ENCODE results near the gene HOXA4.

DNA sequence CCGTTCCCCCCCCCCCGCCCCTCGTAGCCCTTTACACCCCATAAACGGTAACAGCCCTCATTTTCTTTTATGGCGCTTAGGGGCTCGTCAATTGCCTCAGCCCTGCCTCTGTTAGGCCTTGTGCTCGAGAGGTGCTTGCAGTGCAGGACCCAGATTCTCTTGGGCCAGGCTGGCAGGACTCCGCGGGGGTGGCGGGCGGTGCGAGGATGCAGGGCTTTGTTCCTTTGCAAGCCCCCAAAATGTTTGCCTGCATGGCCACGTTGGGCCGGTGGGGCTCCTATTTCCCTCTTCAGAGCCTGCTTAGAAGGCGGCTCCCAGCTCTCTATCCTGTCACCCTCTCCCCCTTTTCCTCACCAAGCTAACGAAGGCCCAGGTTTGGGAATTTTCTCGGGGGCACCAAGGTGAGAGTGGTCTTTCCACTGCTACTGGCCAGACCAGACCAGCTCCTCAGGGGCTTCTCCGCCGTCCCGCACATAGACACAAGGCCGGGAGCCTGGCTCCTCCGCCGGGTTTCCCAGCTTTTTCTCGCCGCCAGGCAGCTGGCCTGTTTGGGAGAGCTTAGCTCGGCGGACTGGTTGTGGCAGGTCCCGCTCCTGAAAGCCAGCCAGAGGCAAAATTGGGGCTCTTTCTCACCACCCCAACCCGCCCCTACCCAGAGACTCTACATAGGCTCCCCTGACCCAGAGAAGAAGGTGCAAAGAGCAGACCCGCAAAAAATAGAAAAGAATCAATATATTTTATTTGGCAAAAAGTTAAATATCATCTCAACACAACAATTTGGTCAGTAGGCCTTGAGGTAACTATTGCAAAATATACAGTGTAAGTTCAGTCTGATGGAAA, 31.4 kb upstream of the HOXA4 start:
- TF ChIP-seq, protein P1, sequence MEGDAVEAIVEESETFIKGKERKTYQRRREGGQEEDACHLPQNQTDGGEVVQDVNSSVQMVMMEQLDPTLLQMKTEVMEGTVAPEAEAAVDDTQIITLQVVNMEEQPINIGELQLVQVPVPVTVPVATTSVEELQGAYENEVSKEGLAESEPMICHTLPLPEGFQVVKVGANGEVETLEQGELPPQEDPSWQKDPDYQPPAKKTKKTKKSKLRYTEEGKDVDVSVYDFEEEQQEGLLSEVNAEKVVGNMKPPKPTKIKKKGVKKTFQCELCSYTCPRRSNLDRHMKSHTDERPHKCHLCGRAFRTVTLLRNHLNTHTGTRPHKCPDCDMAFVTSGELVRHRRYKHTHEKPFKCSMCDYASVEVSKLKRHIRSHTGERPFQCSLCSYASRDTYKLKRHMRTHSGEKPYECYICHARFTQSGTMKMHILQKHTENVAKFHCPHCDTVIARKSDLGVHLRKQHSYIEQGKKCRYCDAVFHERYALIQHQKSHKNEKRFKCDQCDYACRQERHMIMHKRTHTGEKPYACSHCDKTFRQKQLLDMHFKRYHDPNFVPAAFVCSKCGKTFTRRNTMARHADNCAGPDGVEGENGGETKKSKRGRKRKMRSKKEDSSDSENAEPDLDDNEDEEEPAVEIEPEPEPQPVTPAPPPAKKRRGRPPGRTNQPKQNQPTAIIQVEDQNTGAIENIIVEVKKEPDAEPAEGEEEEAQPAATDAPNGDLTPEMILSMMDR (IDR thresholded peaks at IDR 0.05 in 8 of 11, conservative IDR thresholded peaks at IDR 0.05 in 3 of 11): no peak
- TF ChIP-seq POLR2AphosphoS5 (IDR thresholded peaks at IDR 0.05): no peak

Data from spleen (tissue), 7 donors.